GM18511 (cell line): ENCODE results near the gene PAX1.

Experiments
- ATAC-seq: cut with Tn5 transposase; IDR thresholded peaks from one replicate; pipeline ENCODE4 v1.9.1; 2021; ENCODE audit warnings: mild to moderate bottlenecking, moderate library complexity; ENCODE audit not compliant: unreplicated experiment

Gene PAX1

DNA sequence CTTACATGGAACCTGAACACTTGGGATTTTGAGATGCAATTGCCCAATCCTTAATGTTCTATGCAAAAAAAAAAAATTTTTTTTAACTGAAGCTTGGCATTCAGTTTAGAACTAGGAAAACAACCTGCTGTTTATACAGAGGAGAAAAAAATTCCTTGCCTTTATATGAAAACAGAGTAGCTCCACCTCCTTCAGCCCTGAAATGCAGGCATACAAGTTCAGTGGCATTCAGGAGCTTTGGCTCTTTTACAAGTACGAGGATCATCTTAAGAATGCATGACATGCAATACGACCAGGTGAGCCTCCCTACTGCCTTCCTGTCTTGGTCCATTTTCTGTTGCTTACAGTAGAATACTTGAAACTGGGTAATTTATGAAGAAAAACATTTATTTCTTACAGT is 20.4 kb downstream of the PAX1 start:
- ATAC-seq: no peak

DNA sequence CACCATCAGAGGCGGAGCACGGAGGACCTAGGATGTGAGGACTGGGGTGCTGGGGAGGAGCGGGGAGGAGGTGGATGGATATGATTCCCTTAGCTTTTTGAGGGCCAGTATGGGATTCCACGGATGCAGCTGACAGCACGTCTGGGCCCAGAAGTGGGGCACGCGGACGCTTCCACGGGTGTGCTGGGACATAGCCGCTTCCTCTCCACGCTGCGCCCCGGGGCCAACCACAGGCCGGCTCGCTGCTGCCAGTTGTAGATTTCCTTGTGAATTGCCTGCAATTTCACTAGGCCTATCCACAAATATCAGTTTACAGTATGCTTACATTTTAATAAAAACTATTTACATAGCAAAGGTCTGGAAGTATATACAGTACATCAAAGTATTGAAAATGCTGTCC is 23.9 kb downstream of the PAX1 start:
- ATAC-seq: no peak

DNA sequence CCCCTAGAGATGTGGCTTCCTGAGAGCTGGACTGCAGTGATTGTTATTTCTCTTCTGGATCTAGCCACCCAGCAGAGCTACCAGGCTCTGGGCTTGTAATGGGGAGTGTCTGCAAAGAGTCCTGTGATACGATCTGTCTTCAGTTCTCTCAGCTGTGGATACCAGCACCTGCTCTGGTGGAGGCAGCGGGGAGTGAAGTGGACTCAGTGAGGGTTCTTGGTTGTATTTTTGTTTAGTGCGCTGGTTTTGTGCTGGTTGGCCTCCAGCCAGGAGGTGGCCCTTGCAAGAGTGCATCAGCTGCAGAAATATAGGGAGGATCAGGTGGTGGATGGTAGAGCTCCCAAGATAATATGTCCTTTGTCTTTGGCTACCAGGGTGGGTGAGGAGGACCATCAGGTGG is 33.7 kb downstream of the PAX1 start:
- ATAC-seq: no peak

DNA sequence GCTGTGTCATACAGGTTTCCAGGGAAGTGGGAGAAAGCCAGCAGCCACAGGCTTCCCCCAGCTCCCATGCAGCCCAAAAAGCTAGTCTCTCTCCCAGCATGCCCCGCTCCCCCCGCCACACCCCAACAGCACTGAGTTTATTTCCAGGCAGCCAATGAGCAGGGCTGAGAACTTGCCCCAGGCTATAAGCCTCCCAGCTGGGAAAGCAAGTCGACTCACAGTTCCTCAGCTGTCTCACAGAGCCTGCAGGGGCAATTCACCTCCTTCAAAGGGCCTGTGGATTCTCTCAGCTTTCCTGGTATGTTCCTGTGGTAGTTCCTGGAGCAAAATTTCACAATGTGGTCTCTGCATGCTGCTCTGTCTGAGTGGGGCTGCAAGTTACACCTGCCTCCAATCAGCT is 34.2 kb downstream of the PAX1 start:
- ATAC-seq: no peak

DNA sequence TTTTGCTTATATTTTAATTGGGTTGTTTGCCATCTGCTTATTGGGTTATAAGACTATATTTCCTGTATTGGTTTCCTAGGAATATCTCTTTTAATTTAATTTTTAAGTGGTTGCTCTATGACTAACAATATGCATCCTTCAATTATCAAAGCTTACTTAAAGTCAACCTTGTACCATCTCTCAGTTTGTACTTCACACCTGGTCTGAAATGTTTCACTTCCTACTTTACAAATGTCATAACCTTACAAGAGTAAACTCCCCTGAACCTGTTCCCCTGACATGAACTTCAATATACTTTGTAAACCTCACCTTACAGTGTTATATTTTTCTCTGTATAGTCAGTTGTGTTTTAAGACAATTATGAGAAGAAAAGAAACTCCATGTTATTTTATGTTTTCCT is 35.8 kb downstream of the PAX1 start:
- no peak for ATAC-seq

DNA sequence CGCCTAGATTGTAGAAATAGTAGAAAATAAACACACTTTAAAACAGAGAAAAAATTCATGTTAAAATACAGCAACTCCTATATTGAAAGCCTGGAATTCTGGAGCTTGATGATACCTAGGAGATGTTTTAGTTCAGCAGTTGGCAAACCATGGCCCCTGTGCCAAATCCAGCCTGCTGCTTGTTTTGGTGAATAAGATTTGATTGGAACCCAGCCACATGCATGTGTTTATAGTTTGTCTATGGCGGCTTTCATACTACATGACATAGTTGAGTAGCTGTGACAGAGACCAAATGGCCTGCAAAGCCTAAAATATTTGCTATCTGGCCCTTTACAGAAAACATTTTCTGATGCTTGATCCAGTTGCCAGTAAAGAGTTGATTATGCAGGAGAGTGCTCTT is 57.2 kb downstream of the PAX1 start:
- no peak for ATAC-seq

DNA sequence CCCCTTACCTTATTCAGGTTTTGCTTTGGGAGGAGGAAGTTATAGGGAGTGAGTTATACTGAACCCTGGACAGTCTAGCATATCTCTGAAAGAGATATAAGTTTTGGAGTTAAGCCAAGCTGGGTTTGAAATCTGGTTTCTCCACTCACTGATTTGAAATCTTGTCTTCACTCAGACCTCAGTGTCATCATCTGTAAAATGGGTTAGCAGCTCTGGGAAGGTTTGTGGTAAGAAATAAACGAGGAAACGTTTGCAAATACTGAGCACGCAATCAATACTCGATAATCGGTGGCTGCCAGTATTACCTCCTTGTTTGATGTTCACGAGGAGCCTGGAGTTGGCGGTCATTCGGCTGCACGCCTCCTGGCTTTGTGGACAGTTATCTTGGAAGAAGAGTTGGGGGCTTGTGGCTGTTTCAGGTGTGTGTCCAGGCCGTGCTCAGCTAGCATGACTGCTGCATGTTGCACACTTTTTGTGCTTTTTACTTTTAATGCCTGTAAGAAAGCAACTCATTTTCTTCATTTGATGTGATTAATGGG is 61.8 kb downstream of the PAX1 start:
- no peak for ATAC-seq

DNA sequence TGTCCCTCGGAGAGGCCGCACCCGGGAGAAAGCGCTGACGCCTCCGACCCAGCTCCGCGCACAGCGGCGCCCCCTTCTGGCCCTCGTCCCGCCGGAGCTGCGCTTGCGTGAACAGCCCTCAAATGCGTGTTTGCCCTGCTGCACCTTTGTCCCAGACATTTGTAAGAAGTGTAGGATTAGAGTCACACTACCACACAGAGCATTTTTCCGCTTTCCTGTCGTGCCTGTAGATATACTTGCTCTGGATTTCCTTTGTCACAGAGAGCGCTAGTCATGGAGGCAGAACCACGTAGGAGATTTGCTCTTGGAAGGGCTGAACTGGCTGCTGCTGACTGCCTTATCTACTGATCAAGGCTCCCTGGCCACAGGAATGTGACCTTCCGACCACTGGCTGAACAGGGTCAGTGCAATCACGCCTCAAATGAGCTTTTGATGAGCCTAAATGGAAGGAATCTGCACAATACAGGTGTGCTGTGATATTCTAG is 62.3 kb downstream of the PAX1 start:
- no peak for ATAC-seq
